A204.1 (cell line): ENCODE results near the gene TP53RK.

Experiments used
- FAIRE-seq: peaks from 2 replicates; lab custom pipeline; 2012; peaks lifted over from hg19 to GRCh38; lab: Jason Lieb, UNC

TP53RK gene

DNA sequence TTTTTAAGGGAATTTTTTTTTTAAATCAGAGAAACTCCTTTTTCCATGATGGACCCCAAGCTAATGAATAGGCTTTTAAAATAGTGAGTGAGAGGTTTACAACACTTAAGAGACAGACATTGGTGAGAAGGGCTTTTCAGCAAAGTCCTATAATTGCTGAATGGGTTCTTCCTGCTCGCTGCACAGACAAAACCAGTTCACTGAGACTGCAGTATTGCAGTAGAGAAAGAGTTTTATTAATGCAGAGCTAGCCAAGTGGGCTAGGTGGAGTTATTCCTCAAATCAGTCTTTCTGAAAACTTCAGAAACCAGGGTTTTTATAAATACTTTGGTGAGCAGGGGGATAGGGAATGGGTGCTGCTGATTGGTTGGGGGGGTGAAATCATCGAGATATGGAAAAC lies 17.0 kb upstream of the TP53RK start:
- no peak for FAIRE-seq

DNA sequence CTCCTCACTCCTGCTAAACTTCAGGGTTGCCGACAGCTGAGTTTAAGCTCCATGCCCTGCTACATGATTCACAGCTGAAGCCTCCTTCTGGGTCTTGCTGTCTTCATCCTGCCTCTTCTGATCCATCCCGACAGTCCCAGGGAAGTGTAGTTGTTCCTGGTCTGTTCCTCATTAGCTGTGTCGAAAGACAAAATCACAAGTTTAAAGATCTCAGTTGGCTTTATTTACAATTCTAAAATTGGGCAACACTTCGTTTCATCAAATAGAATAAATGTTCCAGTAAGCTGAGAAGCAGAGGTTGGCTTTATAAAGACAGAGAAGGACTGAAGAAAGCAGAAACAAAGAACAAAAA lies 16.1 kb upstream of the TP53RK start:
- FAIRE-seq = no peak

DNA sequence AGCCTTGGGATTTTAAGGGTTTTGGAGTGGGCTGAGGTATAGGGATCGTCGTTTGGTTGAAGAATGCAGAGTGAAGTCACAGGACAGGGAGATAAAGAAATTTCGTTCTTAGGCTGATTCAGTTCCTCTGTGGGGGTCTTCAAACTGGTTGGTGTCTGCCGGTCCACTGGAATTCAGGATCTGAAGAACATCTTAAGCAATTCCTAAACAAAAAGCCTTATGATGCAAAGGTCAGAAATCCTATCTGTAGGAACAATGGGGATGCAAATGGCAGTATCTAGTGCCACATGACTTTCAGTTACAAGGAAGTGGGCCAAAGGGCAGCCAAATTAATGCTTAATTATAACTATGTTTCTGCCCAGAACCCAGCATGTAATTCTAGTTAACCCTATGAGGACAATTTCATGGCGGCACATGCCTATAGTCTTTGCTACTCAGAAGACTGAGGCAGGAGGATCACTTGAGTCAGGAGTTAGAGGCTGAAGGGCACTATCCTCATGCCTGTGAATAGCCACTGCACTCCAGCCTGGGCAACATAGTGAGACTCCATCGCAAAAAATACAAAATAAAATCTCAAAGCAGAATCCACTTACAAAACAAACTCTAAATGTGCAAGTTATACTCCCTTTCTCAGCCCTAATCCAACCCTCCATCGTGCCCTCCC lies 15.6 kb upstream of the TP53RK start:
- no peak for FAIRE-seq

DNA sequence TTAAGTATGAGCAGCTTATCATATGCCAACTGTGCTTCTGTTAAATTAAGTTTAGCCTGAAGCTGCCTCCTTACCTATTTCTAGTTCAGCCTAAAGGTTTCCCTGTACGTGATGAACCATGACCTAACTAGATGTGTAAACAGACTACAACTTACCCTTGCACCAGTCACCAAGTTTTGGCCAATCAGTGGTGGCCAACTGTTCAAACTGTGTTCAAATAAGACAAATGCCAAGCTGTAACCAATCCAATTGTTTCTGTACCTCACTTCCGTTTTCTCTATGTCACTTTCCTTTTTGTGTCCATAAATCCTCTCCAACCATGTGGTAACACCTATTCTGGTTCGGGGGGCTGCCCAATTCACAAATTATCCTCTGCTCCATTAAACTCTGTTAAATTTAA lies 14.2 kb upstream of the TP53RK start:
- no peak for FAIRE-seq

DNA sequence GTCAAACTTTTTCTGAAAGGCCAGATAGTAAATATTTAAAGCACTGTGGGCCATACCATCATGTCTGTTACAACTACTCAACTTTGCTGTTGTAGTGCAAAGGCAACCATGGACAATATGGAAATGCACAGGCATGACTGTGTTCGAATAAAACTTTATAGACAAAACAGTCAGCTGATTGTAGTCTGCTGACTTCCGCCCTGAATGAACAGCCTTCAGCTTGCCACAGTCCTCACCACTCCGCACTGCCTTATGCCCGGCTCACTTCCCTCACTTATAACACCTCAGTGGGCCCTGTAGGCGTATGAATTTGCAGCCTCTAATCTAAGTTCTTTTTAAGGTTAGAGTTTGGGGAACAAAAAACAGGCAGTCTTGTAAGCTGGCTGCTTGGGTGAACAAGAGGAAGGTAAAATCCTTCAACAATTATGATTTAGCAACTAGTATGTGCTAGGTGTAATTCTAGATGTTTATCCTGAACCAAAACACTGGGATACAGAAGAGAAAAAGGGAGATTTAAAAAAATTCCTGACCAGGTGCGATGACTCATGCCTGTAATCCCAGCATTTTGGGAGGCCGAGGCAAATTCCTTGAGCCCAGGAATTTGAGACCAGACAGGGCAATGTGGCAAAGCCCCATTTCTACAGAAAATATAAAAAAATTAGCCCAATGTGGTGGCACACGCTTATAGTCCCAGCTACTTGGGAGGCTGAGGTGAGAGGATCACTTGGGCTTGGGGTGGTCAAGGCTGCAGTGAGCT lies 13.4 kb upstream of the TP53RK start:
- no peak for FAIRE-seq

DNA sequence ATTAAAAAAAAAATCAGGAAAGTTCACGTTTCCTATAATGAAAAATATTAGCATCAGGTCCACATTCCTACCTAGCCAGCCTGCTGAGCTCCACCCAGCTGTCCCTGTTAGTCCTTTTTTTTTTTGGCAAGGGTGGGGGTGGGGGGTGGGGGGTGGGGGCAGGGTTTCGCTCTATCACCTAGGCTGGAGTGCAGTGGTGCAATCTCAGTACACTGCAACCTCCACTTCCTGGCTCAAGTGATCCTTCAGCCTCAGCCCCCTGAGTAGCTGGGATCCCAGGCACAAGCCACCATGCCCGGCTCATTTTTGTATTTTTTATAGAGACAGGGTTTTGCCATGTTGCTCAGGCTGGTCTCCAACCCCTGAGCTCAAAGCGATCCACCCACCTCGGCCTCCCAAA lies 12.7 kb upstream of the TP53RK start:
- no peak for FAIRE-seq

DNA sequence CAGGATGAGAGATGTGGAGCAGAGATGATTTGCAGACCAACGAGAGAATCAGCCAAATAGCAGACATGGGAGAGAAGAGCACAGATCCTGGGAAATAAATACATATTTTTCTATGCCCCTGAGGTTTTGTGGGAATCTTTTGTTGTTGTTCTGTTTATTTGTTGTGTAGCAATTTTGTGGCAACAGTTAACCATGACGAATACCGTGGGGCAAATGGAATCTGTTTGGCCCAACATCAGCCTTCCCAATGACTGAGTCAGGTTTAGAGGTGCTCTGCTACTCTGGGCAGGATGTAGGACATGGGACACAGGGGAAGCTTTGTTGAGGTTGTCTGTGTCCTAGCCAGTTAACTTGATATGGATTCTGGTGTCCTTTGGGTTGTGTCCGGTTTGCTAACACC lies 12.3 kb upstream of the TP53RK start:
- FAIRE-seq = no peak

DNA sequence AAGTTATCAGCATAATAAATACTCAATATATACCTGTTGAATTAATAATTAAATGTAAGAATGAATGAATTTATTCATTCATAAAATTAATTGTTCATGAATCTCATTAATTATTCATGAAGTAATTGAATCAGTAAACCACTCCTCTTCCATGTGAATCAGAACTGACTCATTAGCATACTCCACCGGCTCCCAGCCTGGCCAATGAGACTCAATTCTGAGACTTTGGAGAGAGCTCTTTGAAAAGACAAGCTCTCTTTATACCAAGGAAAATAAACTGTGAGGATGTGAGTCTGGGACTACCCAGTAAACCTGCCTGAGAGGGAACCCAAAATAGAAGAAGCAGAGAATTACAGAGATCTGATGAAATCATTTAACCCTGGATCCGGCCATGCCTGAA lies 11.8 kb upstream of the TP53RK start:
- FAIRE-seq = no peak

DNA sequence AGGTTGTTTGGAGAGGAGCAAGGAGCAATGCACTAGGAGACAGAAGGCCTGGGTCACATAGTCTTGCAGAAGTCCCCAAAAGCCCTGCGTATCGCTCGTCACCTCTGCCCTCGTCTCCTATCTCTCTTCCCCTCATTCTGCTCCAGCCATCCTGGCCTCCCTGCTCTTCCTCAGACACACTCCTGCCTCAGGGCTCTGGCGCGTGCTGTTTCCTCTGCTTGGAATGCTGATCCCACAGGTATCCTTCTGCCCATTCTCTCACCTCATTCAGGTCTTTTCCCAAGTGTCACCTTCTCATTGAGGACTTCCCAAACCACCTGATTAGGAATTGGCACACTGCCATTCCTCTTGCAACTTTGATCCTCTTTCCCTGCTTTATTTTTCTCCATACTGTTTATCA lies 11.2 kb upstream of the TP53RK start:
- no peak for FAIRE-seq

DNA sequence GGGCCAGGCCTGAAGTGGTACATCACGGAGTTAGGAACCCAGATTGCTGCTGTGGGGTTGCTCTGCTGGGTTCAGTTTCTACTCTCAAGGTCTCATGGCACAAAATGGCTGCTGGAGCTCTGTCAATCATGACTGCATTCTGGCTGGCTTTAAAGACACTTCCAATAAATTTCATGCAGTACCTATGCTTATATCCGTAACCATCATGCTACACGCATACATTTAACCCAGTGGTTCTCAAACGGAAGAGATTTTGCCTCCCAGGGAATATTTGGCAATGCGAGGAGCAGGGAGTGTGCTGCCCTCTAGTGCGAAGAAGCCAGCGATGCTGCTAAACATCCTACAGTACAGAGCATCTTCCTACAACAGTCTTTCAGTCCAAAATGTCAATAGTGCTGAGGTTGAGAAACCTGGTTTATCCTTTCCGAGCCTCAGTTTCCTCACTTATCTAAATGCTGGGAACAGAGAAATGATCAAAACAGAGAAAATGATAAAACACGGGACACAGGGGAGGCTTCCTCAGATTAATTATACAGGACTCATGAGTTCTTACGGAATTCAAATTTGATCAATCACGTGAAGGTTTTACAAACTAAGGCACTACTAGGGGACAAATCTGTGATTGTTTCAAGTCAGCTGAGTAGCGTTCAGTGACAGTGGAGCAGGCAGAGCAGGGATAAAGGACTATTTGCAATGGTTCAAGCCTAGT lies 10.6 kb upstream of the TP53RK start:
- no peak for FAIRE-seq

DNA sequence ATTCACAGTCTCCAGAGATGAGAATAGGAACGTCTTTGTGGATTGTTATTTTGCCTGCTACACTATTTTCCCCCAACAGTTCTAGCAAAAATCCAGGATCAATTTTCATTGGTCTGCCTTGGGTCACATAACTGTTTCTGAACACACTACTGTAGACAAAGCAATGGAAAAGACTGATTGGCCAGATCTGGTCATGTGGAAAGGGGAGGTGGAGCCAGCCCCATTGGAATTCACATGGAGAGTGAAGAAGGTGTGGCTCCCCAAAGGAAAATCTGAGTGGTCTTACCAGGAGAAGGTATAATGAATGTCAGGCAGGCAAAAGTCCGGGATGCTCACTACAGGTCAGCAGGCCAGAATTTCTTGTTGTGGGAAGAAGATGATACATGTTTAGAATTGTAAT lies 9.5 kb upstream of the TP53RK start:
- no peak for FAIRE-seq

DNA sequence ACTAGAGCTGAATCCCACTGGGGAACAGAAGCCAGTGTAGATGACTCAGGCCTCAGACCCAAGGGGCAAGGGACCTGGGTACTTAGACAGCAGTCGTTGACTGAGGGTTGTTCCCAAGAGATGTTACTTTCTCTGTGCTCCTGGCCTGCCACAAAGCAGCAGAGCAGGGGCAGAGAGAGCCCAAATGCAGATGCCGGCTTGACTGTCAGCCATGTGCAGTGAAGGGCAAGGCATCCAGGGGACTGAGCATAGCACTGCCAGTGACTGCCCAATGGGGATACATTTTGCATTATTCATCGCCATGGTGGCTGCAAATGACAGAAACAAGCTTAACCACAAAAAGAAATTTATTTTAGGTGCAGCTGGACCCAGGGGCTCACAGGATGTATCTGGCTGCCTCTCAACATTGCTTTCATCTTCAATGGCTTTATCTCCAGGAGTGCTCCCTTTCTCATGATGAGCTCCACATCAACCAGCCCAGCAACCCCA lies 7.6 kb upstream of the TP53RK start:
- no peak for FAIRE-seq

DNA sequence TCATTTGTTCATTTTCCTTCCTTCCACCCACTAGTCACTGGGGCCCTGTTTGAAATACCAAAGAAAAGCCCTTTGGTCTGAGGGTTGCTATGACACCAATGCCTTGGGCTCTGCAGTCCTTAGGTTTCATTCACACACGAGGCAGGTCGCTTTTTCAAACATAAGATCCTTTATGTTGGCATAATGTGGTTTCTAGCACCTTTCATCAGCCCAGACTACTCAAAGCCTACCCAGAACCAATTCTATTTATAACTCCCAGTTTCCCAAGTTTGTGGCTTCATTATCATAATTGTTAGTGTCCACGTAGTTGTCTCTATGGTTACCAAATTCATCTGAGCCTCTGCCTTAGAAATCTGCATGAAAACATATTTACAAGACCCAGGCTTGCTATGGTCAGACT lies 6.6 kb upstream of the TP53RK start:
- no peak for FAIRE-seq

DNA sequence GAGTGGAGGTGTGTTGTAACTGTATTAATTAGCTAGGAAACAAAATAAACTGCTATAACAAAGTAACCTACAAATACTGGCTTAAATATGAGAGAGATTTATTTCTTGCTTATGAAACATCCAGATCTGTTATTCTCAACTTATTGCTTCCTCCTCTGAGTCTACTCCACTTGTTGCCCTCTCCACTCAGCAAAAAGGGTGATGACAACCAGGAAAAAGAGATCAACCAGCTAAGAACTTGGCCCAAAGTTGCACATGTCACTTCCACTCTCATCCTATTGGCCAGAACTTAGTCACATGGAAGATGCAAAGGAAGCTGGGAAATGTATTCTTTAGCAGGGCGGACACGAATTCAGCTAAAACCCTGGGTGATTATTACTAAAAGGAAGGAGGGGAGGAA lies 5.2 kb upstream of the TP53RK start:
- no peak for FAIRE-seq

DNA sequence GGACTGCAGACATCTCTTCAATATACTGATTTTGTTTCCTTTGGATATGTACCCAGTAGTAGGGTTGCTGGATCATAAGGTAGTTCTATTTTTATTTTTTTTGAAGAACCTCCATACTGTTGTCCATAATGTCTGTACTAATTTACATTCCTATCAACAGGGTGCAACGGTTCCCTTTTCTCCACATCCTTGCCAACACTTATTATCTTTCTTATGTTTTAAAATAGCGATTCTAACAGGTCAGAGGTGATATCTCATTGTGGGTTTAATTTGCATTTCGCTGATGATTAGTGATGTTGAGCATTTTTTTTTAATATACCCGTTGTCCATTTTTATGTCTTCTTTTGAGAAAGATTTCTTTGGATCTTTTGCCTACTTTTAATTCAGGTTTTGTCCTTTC lies 2.0 kb upstream of the TP53RK start:
- no peak for FAIRE-seq

DNA sequence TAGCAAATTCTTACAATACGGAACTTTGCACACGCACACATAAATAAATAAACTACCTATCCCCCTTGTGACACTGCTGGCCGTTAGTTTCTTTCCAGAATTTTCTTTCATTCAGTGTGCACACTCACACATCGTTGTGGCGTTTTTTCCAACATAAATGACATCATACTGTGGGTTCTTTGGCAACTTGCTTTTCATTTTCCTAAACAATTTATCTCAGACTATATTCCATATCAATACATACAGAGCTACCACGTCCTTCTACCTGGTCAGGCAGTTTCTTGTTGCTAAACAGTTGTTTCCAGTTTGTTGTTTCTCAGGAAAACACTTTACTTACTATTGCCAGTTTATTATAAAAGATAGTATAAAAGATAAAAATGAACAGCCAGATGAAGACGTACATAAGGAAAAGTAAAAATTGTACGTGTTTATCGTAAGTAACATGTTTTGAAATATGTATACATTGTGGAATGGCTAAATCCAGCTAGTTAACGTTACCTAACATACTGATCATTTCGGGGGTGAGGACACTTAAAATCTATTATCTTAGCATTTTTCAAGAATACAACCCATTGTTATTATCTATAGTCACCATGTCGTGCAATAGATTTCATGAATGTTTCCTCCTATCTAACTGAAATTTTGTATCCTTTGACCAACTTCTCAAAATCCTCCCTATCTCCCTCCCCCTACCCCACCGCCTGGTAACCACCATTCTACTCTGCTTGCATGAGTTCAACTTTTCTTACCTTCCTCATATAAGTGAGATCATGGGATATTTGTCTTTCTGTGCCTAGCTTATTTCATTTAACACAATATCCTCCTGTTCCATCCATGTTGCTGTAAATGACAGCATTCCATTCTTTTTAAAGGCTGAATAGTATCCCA lies 1.2 kb upstream of the TP53RK start:
- FAIRE-seq = no peak

DNA sequence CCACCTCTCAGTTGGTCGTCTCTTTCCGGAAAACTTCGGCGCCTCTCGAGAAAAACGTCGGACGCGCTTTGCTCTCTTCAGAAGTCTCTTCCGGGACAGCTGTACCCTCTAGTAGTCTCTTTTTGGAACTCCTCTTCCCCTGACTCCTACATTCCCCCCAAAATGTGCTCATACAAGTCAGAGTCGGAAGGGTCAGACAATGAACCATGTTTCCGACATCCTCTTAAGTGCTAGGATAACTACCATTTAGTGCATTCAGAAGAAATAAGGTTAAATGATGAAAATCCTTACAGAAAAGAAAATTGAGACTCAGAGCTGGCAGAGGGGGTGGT lies 476 bp upstream of the TP53RK start:
- FAIRE-seq = no peak

DNA sequence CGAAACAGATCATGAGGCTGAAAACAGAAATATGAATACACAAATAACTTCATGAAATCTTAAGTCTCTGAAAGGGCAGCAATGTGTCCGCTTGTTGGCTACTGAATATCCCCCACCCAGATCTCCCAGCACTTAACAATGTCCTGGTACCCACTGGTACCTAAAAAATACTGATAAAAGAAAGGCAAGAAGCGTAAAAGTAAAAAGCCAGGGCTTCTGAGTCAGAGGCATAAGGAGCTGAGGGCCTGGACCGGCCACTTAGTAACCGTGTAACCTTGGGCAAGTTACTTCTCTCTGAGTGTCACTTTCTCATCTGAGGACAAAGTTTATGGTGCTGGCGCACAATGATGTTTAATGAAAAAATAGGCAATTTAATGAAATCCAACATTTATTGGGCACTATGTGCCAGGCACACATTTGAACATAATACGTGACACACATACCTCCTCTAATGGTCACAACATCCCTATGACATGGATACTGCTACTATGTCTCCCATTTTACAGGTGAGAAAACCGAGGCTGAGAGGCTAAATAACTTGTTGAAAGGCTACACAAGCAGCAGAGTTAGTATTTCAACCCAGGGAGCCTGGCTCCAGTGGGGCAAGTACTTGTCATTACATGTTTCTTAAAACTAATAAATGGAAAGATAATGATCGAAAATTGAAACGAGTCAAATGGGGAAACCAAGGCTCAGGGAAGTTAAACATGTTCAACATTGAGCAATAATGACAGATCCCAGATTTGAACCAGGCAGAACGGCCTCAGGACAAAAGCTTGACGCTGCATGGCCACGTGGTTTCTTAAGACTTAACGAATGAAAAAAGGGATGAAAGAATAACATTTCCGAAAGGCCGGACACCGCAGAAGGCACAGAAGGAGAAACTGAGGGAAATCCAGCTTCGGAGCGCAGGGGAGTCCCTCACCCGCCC lies 828 bp downstream of the TP53RK start:
- FAIRE-seq = no peak

DNA sequence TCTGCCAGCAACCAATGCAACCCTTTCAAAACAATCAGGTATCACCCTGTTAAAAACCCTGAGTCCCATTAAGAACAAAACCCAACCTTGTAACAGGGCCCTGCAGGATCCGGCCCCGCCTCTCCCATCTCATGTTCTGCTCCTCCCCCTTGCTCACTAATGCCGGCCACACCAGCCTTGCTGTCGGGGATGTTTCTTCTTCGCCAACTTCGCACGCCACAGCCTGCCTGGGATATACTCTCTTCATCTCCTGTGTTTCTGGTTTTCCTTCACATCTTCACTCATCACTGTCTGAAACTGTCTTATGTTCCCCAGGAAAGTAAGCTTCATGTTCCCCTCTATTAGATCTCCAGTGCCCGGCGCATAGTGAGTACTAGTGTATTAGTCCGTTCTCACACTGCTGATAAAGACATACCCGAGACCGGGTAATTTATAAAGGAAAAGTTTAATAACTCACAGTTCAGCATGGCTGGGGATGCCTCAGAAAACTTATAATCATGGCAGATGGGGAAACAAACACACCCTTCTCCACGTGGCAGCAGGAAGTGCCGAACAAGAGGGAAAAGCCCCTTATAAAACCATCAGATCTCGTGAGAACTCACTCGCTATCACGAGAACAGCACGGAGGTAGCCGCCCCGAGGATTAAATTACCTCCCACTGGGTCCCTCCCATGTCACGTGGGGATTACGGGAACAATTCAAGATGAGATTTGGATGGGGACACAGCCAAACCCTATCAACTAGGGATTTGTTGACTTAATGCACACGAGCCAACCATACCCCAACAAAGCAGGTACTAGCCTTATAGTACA lies 5.1 kb downstream of the TP53RK start:
- no peak for FAIRE-seq

DNA sequence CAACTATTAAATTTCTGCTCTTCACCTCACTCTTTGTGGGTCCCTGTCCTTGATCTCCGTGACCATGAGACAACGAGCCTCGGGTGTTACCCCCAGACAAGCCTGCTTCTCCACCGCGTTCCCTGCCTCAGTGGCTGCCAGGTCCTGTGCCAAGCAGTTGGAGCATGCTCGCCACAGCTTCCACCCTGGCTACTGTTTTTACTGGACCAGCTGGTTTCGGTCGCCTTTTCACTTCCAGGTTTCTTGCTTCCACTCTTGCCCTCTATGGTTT lies 5.6 kb downstream of the TP53RK start:
- FAIRE-seq = no peak
